Activated naive CD8-positive, alpha-beta T cell treated with anti-CD3 and anti-CD28 coated beads, Interleukin-2, amount 50 U/mL, for 24 hours (primary cell): ENCODE results near the gene C12orf56.
A peak's percentile ranks its signal among the peaks of the same experiment; 100 is the strongest.
"Not testable (repeated sequence)": the region's sequence is repeated elsewhere in the genome, so short reads cannot be mapped to it uniquely, and the experiment has no call there.

ENCODE experiments used
- ATAC-seq: fragments of 150-1000 bp; cut with Tn5 transposase; one replicate; pipeline ENCODE4 v1.10.0; 2021
- DNase-seq: peaks from one replicate; pipeline ENCODE4 v3.0.0; 2021
- H3K27ac Mint-ChIP-seq: one replicate; pipeline ENCODE4 v1.8.0; 2021; ENCODE audit warnings: mild to moderate bottlenecking, mixed read lengths
- H3K27me3 Mint-ChIP-seq: one replicate; pipeline ENCODE4 v1.8.0; 2021; ENCODE audit warnings: mixed read lengths
- H3K36me3 Mint-ChIP-seq: one replicate; pipeline ENCODE4 v1.8.0; 2021; ENCODE audit warnings: low read depth, mixed read lengths
- H3K4me1 Mint-ChIP-seq: one replicate; pipeline ENCODE4 v1.8.0; 2021; ENCODE audit warnings: mixed read lengths
- H3K4me3 Mint-ChIP-seq: one replicate; pipeline ENCODE4 v1.8.0; 2021; ENCODE audit warnings: mild to moderate bottlenecking, moderate library complexity, mixed read lengths
- H3K9me3 Mint-ChIP-seq: one replicate; pipeline ENCODE4 v1.8.0; 2021; ENCODE audit warnings: mixed read lengths

The C12orf56 gene

GRCh38 chr12:64403707-64404469 is 13.3 kb upstream of the C12orf56 start, which contains the start of gene XPOT:
XPOT (plus strand) TSS chr12:64404392; CDS start chr12:64410036, 5,644 bp downstream.
- Mint-ChIP-seq H3K36me3 (peaks cover 14% of the 10 kb centered on the region), H3K27ac (peak within 1 kb of the TSS; percentile 99), H3K4me3 (peak within 1 kb of the TSS; percentile 94), H3K27me3 (no peaks in the 10 kb centered on the region), H3K4me1 (peaks cover 44% of the 10 kb centered on the region), H3K9me3 (peaks cover 11% of the 10 kb centered on the region)
- ATAC-seq (peak; percentile 96), DNase-seq (peak; percentile 91)

DNA sequence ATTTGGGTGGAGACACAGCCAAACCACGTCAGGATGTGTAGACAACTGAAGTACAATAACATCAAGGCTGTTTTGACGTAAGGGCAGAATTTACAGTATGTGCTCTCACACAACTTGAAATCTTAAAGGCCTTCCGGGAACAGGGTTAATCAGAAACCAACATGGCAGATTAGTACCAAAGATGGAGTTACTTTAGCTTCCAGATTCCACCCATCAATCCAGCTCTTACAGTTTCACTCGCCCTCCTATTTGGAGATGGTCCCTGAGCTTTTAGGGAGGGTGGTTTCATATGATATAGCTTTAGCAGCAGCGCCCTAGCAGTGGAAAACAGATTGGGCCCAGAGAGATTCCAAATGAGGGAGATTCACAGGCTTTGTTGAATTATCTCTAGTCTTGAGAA is 11.6 kb upstream of the C12orf56 start:
- no peak overlapping the region for H3K27ac Mint-ChIP-seq
- DNase-seq (no peak), ATAC-seq (no peak)
- H3K4me1 Mint-ChIP-seq, result peaks cover 34% of the 10 kb centered on the region
- no peaks in the 10 kb centered on the region for H3K27me3 Mint-ChIP-seq
- no peak overlapping the region for H3K4me3 Mint-ChIP-seq
- H3K9me3 Mint-ChIP-seq, result peaks cover 11% of the 10 kb centered on the region
- peaks cover 14% of the 10 kb centered on the region for H3K36me3 Mint-ChIP-seq

GRCh38 chr12:64400041-64400440 is 9.5 kb upstream of the C12orf56 start:
- ATAC-seq (no peak), DNase-seq (no peak)
- H3K4me1 Mint-ChIP-seq, result peaks cover 18% of the 10 kb centered on the region
- no peaks in the 10 kb centered on the region for H3K27me3 Mint-ChIP-seq
- peaks cover 11% of the 10 kb centered on the region for H3K9me3 Mint-ChIP-seq
- H3K4me3 Mint-ChIP-seq, result no peak overlapping the region
- peaks cover under 1% of the 10 kb centered on the region for H3K36me3 Mint-ChIP-seq
- no peak overlapping the region for H3K27ac Mint-ChIP-seq

DNA sequence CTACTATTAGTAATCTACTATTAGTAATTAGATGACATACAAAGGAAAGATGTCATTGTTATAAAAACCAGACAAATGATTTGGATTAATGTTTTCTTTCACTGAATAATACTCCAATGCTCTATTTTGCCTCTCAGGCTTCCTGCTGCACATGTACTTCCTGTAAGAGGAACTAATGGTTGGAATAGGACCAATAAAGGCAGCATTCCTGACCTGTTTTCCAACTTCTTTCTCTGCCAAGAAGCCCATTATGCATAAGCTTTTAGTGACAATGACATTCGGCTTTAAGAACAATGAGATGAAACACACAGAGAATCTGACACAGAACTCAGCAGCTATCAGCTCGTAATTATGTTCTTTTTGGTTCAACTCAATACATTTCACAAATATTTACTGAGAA is 5.2 kb upstream of the C12orf56 start:
- DNase-seq (no peak), ATAC-seq (no peak)
- H3K36me3 Mint-ChIP-seq, result no peaks in the 10 kb centered on the region
- H3K27ac Mint-ChIP-seq, result no peak overlapping the region
- peaks cover 15% of the 10 kb centered on the region for H3K27me3 Mint-ChIP-seq
- H3K9me3 Mint-ChIP-seq, result no peaks in the 10 kb centered on the region
- H3K4me1 Mint-ChIP-seq, result peaks cover 9% of the 10 kb centered on the region
- no peak overlapping the region for H3K4me3 Mint-ChIP-seq

DNA sequence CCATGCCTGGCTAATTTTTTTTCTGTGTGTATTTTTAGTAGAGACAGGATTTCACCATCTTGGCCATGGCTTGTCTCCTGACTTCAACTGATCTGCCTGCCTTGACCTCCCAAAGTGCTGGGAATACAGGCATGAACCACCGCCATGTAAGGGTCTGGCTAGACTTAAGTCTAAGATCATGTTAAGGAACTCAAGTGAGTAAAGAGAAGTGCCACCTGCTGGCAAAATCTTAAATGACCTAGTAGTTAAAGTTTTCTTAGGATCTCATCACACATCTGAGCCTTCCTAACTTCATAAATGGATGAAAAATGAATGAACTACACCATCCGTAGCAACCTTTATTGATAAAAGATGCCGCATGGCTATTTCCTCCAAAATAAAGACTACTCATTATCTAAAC is 1.7 kb upstream of the C12orf56 start:
- H3K9me3 Mint-ChIP-seq, result no peaks in the 10 kb centered on the region
- no peak for ATAC-seq

DNA sequence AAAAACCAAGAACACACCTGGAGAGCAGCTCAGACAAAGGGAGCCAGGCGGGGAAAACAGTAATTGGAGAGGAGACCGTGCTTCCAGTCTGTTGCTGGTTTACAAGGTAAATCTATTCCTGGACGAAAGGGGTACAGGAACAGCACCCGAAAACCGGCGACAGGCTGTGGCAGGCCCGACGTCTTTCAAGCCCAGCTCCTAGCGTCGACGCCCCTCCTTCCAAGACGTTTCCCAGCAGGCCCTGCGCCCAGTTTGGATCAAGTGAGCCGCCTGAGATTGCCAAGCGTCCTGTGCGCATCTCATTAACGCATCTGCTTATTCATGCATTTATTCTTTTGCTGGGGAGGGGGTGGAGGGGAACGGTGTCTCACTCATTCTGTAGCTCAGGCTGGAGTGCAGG is 1.4 kb downstream of the C12orf56 start:
- peaks cover 21% of the 10 kb centered on the region for H3K27me3 Mint-ChIP-seq
- peaks cover 24% of the 10 kb centered on the region for H3K4me1 Mint-ChIP-seq
- no peak for ATAC-seq
- H3K4me3 Mint-ChIP-seq, result no peak overlapping the region
- no peaks in the 10 kb centered on the region for H3K36me3 Mint-ChIP-seq
- H3K9me3 Mint-ChIP-seq, result no peaks in the 10 kb centered on the region
- no peak overlapping the region for H3K27ac Mint-ChIP-seq
- DNase-seq, result no peak

More for the DNA sequence above, 1.7 kb upstream of the C12orf56 start:
- DNase-seq, result no peak
- H3K4me3 Mint-ChIP-seq, result no peak overlapping the region
- peaks cover 5% of the 10 kb centered on the region for H3K4me1 Mint-ChIP-seq
- H3K27ac Mint-ChIP-seq, result no peak overlapping the region
- H3K36me3 Mint-ChIP-seq, result no peaks in the 10 kb centered on the region
- H3K27me3 Mint-ChIP-seq, result peaks cover 21% of the 10 kb centered on the region

DNA sequence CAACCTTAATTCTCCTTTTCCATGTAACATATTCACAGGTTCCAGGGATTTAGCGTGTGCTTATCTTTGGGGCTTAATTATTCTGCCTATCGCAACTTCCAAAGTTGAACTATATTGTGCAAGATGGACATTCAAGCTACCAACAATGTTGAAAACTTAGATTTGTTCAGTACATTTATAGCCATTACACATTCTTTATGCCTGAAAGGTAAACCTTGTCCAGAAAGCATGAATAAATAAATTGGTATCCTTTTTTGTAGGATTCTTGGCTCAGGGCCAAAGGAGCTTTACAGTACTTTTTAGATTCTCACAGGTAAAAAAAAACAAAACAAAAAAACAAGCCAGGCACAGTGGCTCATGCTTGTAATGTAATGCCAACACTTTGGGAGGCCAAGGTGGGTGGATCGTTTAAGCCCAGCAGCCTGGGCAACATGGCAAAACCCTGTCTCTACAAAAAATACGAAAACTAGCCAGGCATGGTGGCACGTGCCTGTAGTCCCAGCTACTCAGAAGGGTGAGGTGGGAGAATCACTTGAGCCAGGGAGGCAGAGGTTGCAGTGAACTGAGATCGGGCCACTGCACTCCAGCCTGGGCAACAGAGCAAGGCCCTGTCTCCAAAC is 3.3 kb downstream of the C12orf56 start:
- peaks cover 16% of the 10 kb centered on the region for H3K27me3 Mint-ChIP-seq
- ATAC-seq (no peak), DNase-seq (no peak)
- peaks cover 33% of the 10 kb centered on the region for H3K4me1 Mint-ChIP-seq
- no peaks in the 10 kb centered on the region for H3K9me3 Mint-ChIP-seq
- no peaks in the 10 kb centered on the region for H3K36me3 Mint-ChIP-seq
- no peak overlapping the region for H3K27ac Mint-ChIP-seq
- H3K4me3 Mint-ChIP-seq, result no peak overlapping the region

GRCh38 chr12:64385468-64385867 is 5.1 kb downstream of the C12orf56 start:
- ATAC-seq, result peak; percentile 97
- Mint-ChIP-seq H3K9me3 (peaks cover 14% of the 10 kb centered on the region), H3K36me3 (peaks cover 4% of the 10 kb centered on the region), H3K4me3 (peak overlapping the region; percentile 43), H3K27me3 (peaks cover 4% of the 10 kb centered on the region), H3K27ac (peak overlapping the region; percentile 86), H3K4me1 (peaks cover 32% of the 10 kb centered on the region)
- peak; percentile 41 for DNase-seq

GRCh38 chr12:64385019-64385418 is 5.5 kb downstream of the C12orf56 start:
- H3K4me3 Mint-ChIP-seq, result peak overlapping the region; percentile 43
- peak; percentile 38 for ATAC-seq
- DNase-seq, result no peak

DNA sequence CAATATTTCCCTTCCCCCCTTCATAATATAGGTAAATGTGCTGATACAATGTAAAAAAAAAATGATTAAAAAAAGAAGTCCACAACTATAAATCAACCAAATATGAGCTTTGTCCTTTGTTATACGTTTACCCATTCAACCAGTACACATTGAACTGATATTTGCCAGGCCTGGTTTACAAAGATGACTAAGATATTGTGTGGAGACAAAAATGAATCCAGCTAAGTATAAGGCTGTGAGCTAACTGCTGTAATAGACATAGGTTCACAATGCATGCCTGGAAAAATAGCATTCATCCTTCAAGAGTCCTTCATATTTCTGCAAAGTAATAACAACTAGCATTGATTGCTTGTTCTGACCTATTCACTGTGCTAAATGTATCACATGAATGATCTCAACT is 6.9 kb downstream of the C12orf56 start:
- H3K27me3 Mint-ChIP-seq, result no peaks in the 10 kb centered on the region
- no peak overlapping the region for H3K27ac Mint-ChIP-seq
- ATAC-seq, result no peak
- no peak for DNase-seq
- H3K36me3 Mint-ChIP-seq, result peaks cover 4% of the 10 kb centered on the region
- no peak overlapping the region for H3K4me3 Mint-ChIP-seq
- peaks cover 32% of the 10 kb centered on the region for H3K4me1 Mint-ChIP-seq
- peaks cover 17% of the 10 kb centered on the region for H3K9me3 Mint-ChIP-seq

More at GRCh38 chr12:64385019-64385418, 5.5 kb downstream of the C12orf56 start:
- Mint-ChIP-seq H3K27ac (peak overlapping the region; percentile 86), H3K27me3 (peaks cover 4% of the 10 kb centered on the region), H3K9me3 (peaks cover 17% of the 10 kb centered on the region), H3K4me1 (peaks cover 32% of the 10 kb centered on the region), H3K36me3 (peaks cover 4% of the 10 kb centered on the region)

DNA sequence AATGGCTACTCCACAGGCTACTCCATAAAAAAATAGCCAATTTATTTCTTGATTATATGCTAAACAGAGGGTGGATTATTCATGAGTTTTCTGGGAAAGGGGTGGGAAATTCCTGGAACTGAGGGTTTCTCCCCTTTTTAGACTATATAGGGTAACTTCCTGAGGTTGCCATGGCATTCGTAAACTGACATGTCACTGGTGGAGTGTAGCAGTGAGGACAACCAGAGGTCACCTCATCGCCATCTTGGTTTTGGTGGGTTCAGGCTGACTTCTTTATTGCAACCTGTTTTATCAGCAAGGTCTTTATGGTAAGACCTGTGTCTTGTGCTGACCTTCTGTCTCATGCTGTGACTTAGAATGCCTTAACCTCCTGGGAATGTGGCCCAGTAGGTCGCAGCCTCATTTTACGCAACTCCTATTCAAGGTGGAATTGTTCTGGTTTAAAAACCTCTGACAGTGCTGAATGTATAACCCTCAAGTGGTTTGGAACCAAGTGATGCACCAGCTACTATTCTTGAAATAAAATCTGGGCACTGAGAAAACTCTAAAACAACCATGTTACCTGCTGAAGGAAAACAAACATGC is 27.7 kb downstream of the C12orf56 start:
- Mint-ChIP-seq H3K4me3 (no peak overlapping the region), H3K27ac (no peak overlapping the region), H3K36me3 (no peaks in the 10 kb centered on the region), H3K4me1 (no peaks in the 10 kb centered on the region), H3K27me3 (no peaks in the 10 kb centered on the region), H3K9me3 (no peaks in the 10 kb centered on the region)
- ATAC-seq (no peak), DNase-seq (no peak)

- not testable (repeated sequence) for H3K27me3 Mint-ChIP-seq, H3K4me3 Mint-ChIP-seq, H3K36me3 Mint-ChIP-seq, H3K9me3 Mint-ChIP-seq, H3K4me1 Mint-ChIP-seq, DNase-seq, H3K27ac Mint-ChIP-seq, ATAC-seq
Observed at GRCh38 chr12:64361173-64361572, 29.4 kb downstream of the C12orf56 start.

DNA sequence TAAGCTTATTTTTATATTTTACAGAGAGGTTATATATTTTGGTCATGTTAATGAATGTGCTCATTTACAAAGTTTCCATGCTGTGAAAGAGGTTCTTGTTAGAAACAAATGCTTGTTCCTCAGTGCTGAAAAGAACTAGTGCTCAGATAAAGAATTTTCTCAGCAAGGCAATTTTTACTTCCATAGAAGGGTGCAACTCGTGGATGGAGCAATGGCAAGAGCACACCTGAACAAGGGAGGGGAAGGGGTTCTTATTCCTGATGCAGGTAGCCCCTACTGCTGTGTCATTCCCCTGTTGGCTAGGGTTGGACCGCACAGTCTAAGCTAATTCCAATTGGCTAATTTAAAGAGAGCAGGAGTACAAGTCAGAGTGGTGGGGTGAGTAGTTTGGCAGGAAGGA is 34.3 kb downstream of the C12orf56 start:
- not testable (repeated sequence) for H3K27me3 Mint-ChIP-seq, H3K4me3 Mint-ChIP-seq, DNase-seq, H3K27ac Mint-ChIP-seq, H3K36me3 Mint-ChIP-seq, H3K4me1 Mint-ChIP-seq, ATAC-seq
- H3K9me3 Mint-ChIP-seq, result peaks cover 17% of the 10 kb centered on the region

DNA sequence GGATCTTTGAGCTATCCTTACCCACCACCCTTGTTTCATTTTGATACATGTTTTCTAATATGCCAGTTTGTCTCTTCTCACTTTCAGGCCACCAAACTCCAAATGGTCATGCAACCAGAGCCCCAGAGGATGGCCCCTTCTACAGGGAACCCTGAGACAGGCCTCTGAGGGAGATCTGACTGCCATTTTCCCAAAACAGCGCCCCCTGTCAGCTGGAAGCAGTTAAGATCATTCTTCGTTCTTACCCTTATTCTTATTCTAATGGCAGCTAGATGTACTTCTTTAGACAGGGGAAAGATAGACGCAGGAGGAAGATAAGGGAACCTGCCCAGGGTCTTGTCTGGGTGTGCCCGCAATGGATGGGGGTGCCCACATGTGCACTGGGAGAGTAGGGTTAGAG is 38.4 kb downstream of the C12orf56 start:
- Mint-ChIP-seq H3K36me3 (peaks cover 4% of the 10 kb centered on the region), H3K27ac (no peak overlapping the region)

GRCh38 chr12:64351265-64351664 is 39.3 kb downstream of the C12orf56 start:
- Mint-ChIP-seq H3K4me1 (no peaks in the 10 kb centered on the region), H3K9me3 (peaks cover 13% of the 10 kb centered on the region), H3K4me3 (no peak overlapping the region), H3K27me3 (no peaks in the 10 kb centered on the region), H3K27ac (no peak overlapping the region), H3K36me3 (peaks cover 4% of the 10 kb centered on the region)
- DNase-seq, result no peak
- ATAC-seq, result no peak

More for the DNA sequence above, 38.4 kb downstream of the C12orf56 start:
- ATAC-seq (no peak), DNase-seq (no peak)
- H3K9me3 Mint-ChIP-seq, result peaks cover 21% of the 10 kb centered on the region
- no peak overlapping the region for H3K4me3 Mint-ChIP-seq
- no peaks in the 10 kb centered on the region for H3K27me3 Mint-ChIP-seq
- H3K4me1 Mint-ChIP-seq, result no peaks in the 10 kb centered on the region
